Psoas muscle (tissue), 8 donors: ENCODE results near the gene LRBA. TPM values are rescaled to one million over a fixed set of nuclear protein-coding genes. Genes with fewer than 3 reads are reported as not detected.

Experiments used
- ATAC-seq, 4 donors: fragments of 200-7000 bp; cut with Tn5 transposase; one replicate each; pipeline ENCODE4 v1.9.1; 2020; ENCODE audit warnings: moderate library complexity in 3 of 4, mild to moderate bottlenecking in 2 of 4
- DNase-seq, 2 donors: peaks; one replicate each; pipeline ENCODE4 v3.0.0-alpha.2; 2020
- H3K27ac ChIP-seq: fragments of 200-600 bp; one replicate; pipeline ENCODE4 v1.8.0; 2022
- H3K27me3 ChIP-seq, 3 donors: fragments of 200-600 bp in 1 of 3; one replicate each; pipeline versions ENCODE4 v1.6.1 to v1.8.0; 2013 to 2022; ENCODE audit warnings: low read length in 2 of 3, mild to moderate bottlenecking in 2 of 3, moderate library complexity in 1 of 3; ENCODE audit not compliant: insufficient read depth in 3 of 3
- H3K36me3 ChIP-seq, 2 donors: fragments of 200-600 bp in 1 of 2; one replicate each; pipeline versions ENCODE4 v1.6.1 to v1.8.0; 2013 to 2022; ENCODE audit warnings: low read depth in 1 of 2, mild to moderate bottlenecking in 1 of 2, moderate library complexity in 1 of 2; ENCODE audit not compliant: insufficient read depth in 1 of 2
- H3K4me1 ChIP-seq: fragments of 200-600 bp; one replicate; pipeline ENCODE4 v1.8.0; 2022
- H3K4me3 ChIP-seq: fragments of 200-600 bp; one replicate; pipeline ENCODE4 v1.8.0; 2022; ENCODE audit warnings: mild to moderate bottlenecking
- H3K9me3 ChIP-seq: fragments of 200-600 bp; one replicate; pipeline ENCODE4 v1.8.0; 2022
- CTCF ChIP-seq: fragments of 200-600 bp; IDR thresholded peaks from one replicate; pipeline ENCODE4 v1.8.0; 2022; ENCODE audit warnings: antibody characterized with exemption
- WGBS, 3 donors: extraction: QIAGEN DNeasy Blood & Tissue Kit; methylation state at CpG; one replicate each; pipeline versions ENCODE4 v1.1.6 to v1.1.7; 2013; 5-methylcytosine and 5-hydroxymethylcytosine counted together
- intact Hi-C, 2 donors: fragments of 100-400 bp; cut with DNase I; formaldehyde crosslinking; loops; one replicate each; pipeline versions ENCODE4 v1.11.0 to v1.14.2; 2022
- polyA plus RNA-seq, 3 donors: library from polyadenylated mRNA; stranded (reverse); fragments of 200-250 nt; gene quantifications; one replicate each; pipeline ENCODE4 v1.2.3, GENCODE V29; 2013
- total RNA-seq, 4 donors: library from RNA; stranded (reverse); fragmentation: NEBNext Ultra II Directional in 2 of 4; extraction: Animal tissue kit (Norgen Biotek cat#: 25700) in 2 of 4; gene quantifications; one replicate each; pipeline versions ENCODE4 v1.2.1 to v1.2.4, GENCODE V29; 2021 to 2023
- donor health status: healthy with polysubstance abuse.
- donor health status: DM: no; HTN: no; CAD: no; lungs with moderate emphysema.
- donor health status: Bipolar disorder and iron deficiency.
- donor health status: healthy.
- donor health status: DM: yes; HTN: yes; CAD: no.
- donor health status: DM: no; HTN: no; CAD: no.
- donor health status: DM: no; HTN: no; CAD: no.
- donor health status: DM: yes; HTN: yes; CAD: no.

LRBA gene
- total and polyA plus RNA-seq, 7 donors = 2.9 to 10.6 (median 6.4) TPM

- ATAC-seq (no peak), DNase-seq (no peak)
- Histone ChIP-seq H3K4me3 (no peak overlapping the region), H3K27ac (no peak overlapping the region), H3K4me1 (no peaks in the 10 kb centered on the region), H3K27me3 (no peaks in the 10 kb centered on the region), H3K36me3 (no peaks in the 10 kb centered on the region), H3K9me3 (no peaks in the 10 kb centered on the region)
- no peak for TF ChIP-seq CTCF
- 73 to 80% (median 74%) methylated on average over 4 of the region's 4 CpGs for WGBS, 3 donors
- intact Hi-C loops = no loop called here
These were observed 289.0 kb downstream of the LRBA start for GRCh38 chr4:150725957-150726523.

GRCh38 chr4:150723727-150724411 lies 291.2 kb downstream of the LRBA start:
- TF ChIP-seq CTCF = no peak
- no peak for ATAC-seq
- H3K27me3 ChIP-seq = no peaks in the 10 kb centered on the region
- H3K4me1 ChIP-seq = no peaks in the 10 kb centered on the region
- H3K36me3 ChIP-seq = no peaks in the 10 kb centered on the region
- no peak overlapping the region for H3K4me3 ChIP-seq
- H3K9me3 ChIP-seq = no peaks in the 10 kb centered on the region
- no peak overlapping the region for H3K27ac ChIP-seq
- WGBS, 3 donors = 92 to 95% (median 95%) methylated on average over 5 of the region's 5 CpGs
- intact Hi-C loops = no loop called here
- DNase-seq = no peak

GRCh38 chr4:150722908-150723362 lies 292.1 kb downstream of the LRBA start:
- peak; percentile 34 to 95 (median 88) for ATAC-seq
- H3K4me1 ChIP-seq = no peaks in the 10 kb centered on the region
- intact Hi-C loops = no loop called here
- DNase-seq = peak; percentile 61 to 73
- no peaks in the 10 kb centered on the region for H3K27me3 ChIP-seq
- H3K9me3 ChIP-seq = no peaks in the 10 kb centered on the region
- H3K27ac ChIP-seq = no peak overlapping the region
- peak; percentile 12 for TF ChIP-seq CTCF
- no peak overlapping the region for H3K4me3 ChIP-seq
- 9 to 45% (median 20%) methylated on average over 6 of the region's 6 CpGs for WGBS, 3 donors
- H3K36me3 ChIP-seq = no peaks in the 10 kb centered on the region

GRCh38 chr4:150720973-150721518 lies 294.0 kb downstream of the LRBA start:
- H3K9me3 ChIP-seq = no peaks in the 10 kb centered on the region
- H3K27me3 ChIP-seq = no peaks in the 10 kb centered on the region
- no peaks in the 10 kb centered on the region for H3K4me1 ChIP-seq
- no peak overlapping the region for H3K4me3 ChIP-seq
- intact Hi-C loops = no loop called here
- DNase-seq = no peak
- H3K36me3 ChIP-seq = no peaks in the 10 kb centered on the region
- no peak for TF ChIP-seq CTCF
- H3K27ac ChIP-seq = no peak overlapping the region
- WGBS, 3 donors = 89 to 95% (median 92%) methylated on average over 2 of the region's 2 CpGs
- no peak for ATAC-seq
